CD4-positive, alpha-beta T cell treated with Interleukin-4 for 1 hour (primary cell): ENCODE measurements around the gene OR2K2.
A peak's percentile ranks its signal among the peaks of the same experiment; 100 is the strongest.
"Not testable (repeated sequence)": the region's sequence is repeated elsewhere in the genome, so short reads cannot be mapped to it uniquely, and the experiment has no call there.

Source experiments
- DNase-seq, 2 donors: peaks; one replicate each; pipeline ENCODE4 v3.0.0-alpha.2; 2020 to 2022

Gene OR2K2

GRCh38 chr9:111330124-111330523 lies at the start of gene OR2K2:
TSS of gene OR2K2 (minus strand) at chr9:111330224. CDS start at chr9:111328433, 1,791 bp downstream.
- no peak for DNase-seq

DNA sequence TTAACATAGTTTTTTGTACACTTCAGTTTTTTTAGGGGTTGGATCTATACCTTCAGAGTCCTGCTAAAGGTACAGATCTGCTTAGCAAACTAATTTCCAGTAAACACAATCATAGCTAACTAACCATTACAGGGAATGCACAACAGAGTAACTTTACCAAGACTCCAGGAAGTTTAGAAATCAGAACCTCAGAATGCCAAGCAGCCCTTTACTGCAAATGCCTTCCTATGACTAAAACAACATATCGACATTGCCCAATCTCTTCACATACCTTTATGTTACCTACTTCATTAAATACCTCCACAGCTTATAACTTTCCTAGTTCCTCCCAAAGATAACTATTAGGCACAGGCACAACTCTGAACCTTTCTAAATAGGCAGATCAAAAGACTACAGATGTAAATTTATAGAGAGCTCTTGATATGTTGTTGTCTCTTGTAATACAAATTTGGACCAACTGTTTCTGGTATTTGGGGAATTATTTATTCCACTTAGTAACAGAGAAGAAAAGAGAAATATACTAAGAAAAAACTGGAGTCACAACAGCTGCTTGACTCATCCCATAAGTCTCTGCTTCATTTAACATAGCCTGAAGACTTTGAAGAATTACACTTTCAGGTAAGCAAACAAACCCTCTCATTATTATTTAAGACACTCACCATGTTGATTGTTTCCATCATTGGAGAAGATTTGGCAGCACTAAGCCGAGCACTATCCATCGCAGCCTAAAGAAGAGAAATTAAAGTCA lies 46.0 kb upstream of the OR2K2 start:
- no peak for DNase-seq

DNA sequence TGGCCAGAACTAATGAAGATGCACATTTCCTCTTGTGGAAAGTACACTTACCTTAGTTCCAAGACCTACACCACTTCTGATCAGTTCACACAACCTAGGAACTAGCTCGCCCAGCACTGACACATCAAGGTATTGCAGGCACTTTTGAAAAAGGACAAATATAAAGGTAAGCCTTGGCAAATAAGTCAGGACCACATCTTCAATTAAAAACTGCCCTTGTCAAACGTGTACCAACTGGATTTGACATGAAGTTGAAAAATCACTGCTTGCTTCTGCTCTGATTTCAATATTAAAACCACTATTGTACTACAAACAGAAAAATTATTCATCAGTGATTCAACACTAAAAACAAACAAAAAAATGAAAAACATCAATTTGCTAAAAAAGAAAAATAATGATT lies 45.0 kb upstream of the OR2K2 start:
- DNase-seq: no peak

DNA sequence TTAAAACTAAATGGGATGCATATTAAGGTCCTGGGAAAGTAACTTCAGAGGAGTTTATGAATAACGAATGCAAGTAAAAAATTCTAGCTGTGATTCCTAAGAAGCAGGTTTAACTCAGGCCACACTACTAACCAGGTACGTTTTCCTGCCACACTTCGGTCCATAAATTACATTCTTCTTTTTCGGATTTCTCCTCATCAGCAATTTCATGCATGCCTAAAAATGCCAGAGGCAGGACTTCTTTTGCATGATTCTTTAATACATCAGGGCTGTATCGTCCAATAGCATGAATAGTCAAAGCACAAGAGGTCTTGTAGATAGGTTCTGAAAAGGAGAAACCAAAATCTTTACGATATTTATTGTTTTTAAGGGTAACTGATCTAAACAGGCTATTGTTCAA lies 42.3 kb upstream of the OR2K2 start:
- DNase-seq: no peak

DNA sequence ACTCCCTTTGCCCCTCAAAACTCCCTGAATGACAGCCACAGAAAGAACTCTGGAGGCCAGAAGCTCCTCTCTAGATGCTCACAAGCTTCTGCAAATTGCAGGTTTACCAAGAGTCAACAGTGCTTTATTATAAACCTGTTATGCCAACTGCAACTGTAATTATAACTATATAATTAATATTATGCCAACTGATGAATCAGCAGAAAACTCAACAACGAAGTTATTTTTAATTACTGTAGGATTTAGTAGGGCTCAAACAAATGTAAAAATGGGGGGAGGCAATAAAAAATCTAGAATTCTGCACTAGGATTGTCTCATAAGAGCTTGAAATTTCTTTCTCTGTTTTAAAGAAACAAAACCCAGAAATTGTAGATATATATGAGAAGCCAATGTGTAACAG lies 37.0 kb upstream of the OR2K2 start:
- no peak for DNase-seq

GRCh38 chr9:111362526-111362925 lies 32.5 kb upstream of the OR2K2 start:
- no peak for DNase-seq

DNA sequence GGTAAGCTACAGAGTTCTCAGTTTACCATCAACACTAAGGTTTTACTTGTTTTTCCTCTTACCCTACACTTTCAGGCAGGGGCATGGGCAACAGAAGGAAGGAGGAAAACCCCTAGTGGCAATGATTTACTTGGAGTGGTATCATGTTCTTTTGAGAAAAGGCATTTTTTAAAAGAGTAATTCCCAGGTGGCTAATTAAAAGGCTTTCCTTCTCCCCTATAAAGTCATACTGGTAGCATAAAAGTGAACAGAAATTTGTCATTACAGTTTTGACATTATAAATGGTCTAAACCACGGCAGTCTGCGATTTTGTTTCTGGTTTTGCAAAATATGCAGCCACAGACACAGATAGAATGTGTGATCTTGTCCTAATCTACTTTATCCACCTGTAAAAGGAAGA lies 30.9 kb upstream of the OR2K2 start:
- DNase-seq: no peak

DNA sequence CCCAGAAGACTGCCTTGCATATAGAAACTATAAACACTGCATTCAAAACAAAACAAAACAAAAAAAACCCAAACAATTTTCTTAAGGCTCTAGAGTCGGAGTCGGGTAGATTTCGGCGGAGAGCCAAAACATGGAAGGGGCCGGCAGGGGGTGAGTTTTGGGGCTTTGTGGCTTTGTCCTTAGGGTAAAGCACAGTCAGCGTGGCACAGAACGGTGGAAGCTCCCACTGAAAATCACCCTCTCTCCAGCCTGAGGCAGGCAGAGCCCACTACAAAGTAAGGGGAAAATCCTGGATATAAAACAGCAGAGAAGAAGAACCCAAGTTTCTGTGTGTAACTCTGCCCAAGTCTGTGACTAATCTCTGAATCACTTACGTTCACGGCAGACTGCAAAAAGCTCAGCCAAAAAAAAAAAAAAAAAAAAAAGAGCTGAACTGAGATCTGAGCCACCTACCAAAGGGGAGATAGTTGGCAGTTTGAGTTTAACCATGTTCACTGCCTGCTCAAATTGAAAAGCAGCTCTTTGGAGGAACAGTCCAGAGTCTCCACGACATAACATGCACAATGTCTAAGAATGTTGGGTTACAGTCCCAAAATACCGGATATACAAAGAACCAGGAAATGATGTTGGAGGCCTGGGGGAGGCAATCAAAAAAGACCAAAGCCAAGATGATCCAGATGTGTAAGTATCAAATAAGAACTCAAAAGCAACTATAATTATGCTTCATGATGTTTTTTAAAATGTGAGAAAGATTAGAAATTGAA lies 26.6 kb upstream of the OR2K2 start:
- no peak for DNase-seq

- no peak for DNase-seq
These were observed 22.5 kb upstream of the OR2K2 start for GRCh38 chr9:111352545-111352944.

DNA sequence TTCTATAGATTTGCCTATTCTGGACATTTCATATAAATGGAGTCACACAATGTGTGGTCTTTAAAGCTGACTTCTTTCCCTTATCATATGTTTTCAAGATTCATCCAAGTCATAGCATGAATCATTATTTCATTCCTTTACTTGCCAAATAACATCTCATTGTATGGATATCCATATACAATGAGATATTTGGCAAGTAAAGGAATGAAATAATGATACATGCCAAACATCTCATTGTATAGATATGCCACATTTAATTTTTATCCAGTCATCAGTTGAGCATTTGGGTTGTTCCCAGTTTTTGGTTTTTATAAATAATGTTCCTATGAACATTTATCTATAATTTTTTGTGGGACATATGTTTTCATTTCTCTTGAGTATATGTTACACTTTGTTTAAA lies 20.5 kb upstream of the OR2K2 start:
- DNase-seq: no peak

DNA sequence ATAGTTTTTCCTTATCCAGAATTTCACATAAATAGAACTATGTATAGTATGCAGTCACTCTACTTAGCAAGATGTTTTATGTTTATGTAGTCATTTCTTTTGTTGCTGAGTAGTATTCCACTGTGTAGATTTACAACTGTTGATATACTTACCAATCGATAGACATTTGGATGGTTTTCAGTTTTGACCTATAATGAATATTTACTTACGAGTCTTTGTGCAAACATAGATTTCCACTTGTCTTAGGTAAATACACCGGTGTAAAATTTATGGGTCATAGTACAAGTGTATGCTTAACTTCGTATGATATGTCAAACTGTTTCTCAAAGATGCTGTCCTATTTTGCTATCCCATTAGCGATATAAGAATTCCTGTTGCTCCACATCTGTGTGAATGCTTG lies 19.7 kb upstream of the OR2K2 start:
- no peak for DNase-seq

- DNase-seq: no peak
These were observed 18.8 kb upstream of the OR2K2 start for GRCh38 chr9:111348821-111349271.

DNA sequence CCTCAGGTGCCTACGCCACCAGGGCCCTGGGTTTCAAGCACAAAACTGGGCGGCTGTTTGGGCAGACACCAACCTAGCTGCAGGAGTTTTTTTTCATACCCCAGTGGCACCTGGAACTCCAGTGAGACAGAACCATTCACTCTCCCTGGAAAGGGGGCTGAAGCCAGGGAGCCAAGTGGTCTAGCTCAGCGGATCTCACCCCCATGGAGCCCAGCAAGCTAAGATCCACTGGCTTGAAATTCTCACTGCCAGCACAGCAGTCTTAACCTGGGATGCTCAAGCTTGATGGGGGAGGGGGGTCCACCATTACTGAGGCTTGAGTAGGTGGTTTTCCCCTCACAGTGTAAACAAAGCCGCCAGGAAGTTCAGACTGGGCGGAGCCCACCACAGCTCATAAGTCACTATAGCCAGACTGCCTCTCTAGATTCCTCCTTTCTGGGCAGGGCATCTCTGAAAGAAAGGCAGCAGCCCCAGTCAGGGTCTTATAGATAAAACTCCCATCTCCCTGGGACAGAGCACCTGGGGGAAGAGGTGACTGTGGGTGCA lies 4.4 kb upstream of the OR2K2 start:
- not testable (repeated sequence) for DNase-seq

DNA sequence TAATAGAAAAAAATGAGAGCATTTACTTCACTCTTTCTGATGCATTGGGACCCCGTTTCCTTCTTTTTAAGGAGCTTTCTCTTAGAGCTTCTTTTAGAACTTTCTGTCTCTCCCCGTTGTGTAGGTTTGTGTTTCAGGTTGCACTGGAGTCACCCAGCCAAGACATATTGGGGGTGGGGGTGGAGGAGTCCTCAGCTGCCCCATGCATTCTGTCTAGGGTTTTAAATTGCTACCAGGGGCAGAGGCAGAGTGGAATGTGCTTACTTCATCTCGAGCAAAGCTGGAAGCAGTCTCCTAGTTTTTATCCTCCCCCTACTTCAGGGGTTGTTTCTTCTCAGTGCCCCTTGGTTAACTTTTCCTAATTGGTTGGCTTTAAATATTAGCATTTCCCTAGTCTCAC lies 9.4 kb downstream of the OR2K2 start:
- no peak for DNase-seq

- DNase-seq: no peak
These were observed 13.2 kb downstream of the OR2K2 start for GRCh38 chr9:111316796-111317195.

DNA sequence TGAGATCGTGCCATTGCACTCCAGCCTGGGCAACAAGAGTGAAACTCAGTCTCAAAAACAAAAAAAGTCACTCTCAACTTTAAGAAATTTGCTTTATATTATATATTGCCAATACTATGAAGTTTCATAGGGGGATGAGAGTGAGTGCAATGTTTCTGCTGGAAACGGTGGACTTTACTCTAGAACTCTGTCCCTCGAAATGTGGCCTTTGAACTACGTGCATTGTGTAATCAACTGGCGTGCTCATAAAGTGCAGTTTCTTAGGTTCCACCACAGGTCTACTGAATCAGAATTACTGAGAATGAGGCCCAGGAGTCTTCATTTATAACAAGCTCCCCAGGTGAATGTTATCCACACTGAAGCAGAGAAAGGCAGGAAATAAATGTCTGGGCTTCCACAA lies 24.1 kb downstream of the OR2K2 start:
- DNase-seq: no peak

GRCh38 chr9:111304000-111304399 lies 26.0 kb downstream of the OR2K2 start:
- DNase-seq: not testable (repeated sequence)

GRCh38 chr9:111301195-111301594 lies 28.8 kb downstream of the OR2K2 start:
- DNase-seq: no peak

GRCh38 chr9:111300140-111300735 lies 29.8 kb downstream of the OR2K2 start:
- DNase-seq: no peak

GRCh38 chr9:111299599-111299966 lies 30.4 kb downstream of the OR2K2 start:
- not testable (repeated sequence) for DNase-seq

GRCh38 chr9:111298731-111299598 lies 31.1 kb downstream of the OR2K2 start:
- peak in 1 of 2 donors; percentile 44 for DNase-seq

DNA sequence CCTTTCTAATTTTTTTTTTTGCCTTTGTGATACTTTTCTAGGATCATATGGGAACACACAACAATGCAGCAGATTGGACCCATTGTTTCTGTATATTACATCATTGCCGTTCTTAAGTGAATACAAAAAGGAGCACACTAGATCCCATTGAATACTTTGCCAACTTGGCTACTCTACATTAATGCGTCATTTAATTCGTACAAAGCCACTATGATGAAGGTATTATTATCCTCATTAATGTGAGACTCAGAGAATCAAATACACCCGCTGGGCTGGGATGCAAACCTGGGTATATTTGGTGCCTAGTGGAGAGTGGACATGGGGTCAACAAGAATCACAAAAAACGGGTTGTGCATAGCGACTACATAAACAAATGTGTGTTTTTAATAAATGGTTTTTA lies 31.9 kb downstream of the OR2K2 start:
- DNase-seq: no peak
